GM12864 (cell line): ENCODE measurements around the gene ZNF83.
A peak's percentile ranks its signal among the peaks of the same experiment; 100 is the strongest.
"Not testable (repeated sequence)": the region's sequence is repeated elsewhere in the genome, so short reads cannot be mapped to it uniquely, and the experiment has no call there.

Experiments used
- DNase-seq: peaks from one replicate; pipeline ENCODE4 v3.0.0-alpha.2; 2011; ENCODE audit warnings: low read depth
- H3K4me3 ChIP-seq: 2 replicates; pipeline ENCODE4 v1.5.1; 2011; ENCODE audit warnings: mild to moderate bottlenecking, low read depth, low read length, control low read depth
- TF ChIP-seq, protein P1 (sequence below): IDR thresholded peaks from 2 replicates; pipeline ENCODE4 v1.5.1; 2011; ENCODE audit warnings: low read depth, mild to moderate bottlenecking, moderate library complexity, low read length, control low read depth, inconsistent platforms; ENCODE audit errors: missing control alignments

The ZNF83 gene

DNA sequence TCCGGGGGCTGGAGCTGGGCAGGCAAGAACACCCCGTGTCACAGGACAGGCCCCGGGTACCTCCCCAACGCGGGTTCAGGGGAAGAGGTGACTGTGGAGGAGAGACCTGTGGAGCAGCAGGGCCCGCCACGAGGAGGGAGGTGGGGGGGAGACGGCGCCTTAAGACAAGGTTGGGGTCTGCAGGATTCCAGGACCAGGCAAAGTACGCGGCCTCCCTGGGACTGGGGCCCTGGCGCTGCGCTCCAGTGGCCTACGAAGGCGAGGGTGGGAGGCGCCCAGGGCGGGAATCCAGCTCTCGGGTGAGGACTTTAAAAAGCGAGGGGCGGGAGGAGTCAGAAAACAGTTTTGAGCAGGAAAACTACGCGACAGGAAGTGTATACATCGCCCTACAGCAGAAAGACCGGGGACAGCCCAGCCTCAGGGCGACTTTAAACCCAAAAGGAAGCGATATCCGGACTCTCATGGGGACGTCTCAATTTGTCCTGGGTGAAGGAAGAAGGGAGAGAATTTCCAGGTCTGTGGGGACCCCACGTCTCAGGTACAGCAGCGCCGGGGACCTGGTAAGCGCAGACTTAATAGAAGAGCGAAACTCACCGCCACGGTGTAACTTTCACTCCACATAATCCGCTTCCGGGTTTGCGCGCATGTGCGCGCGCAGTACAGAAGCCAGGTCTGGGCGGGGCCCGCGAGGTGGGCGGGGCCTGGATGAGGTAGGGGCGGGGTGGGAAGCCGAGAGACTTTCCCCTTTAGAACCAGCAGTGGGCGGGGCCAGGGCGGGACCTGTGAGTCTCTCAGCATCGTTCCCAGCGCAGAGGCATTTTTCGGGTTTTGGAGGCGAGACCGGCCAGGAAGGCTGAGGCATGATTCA lies at the start of gene ZNF83:
Gene ZNF83 (minus strand): TSS at position 638 of the 868 bp plus-strand sequence.
- TF ChIP-seq, protein P1, sequence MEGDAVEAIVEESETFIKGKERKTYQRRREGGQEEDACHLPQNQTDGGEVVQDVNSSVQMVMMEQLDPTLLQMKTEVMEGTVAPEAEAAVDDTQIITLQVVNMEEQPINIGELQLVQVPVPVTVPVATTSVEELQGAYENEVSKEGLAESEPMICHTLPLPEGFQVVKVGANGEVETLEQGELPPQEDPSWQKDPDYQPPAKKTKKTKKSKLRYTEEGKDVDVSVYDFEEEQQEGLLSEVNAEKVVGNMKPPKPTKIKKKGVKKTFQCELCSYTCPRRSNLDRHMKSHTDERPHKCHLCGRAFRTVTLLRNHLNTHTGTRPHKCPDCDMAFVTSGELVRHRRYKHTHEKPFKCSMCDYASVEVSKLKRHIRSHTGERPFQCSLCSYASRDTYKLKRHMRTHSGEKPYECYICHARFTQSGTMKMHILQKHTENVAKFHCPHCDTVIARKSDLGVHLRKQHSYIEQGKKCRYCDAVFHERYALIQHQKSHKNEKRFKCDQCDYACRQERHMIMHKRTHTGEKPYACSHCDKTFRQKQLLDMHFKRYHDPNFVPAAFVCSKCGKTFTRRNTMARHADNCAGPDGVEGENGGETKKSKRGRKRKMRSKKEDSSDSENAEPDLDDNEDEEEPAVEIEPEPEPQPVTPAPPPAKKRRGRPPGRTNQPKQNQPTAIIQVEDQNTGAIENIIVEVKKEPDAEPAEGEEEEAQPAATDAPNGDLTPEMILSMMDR: no peak
- DNase-seq: peak; percentile 64
- H3K4me3 ChIP-seq: peak within 1 kb of the TSS; percentile 86

- DNase-seq: no peak
- H3K4me3 ChIP-seq: no peak overlapping the region
- TF ChIP-seq, protein P1: no peak
Measured at GRCh38 chr19:52687684-52688083, 49.5 kb upstream of the ZNF83 start.

DNA sequence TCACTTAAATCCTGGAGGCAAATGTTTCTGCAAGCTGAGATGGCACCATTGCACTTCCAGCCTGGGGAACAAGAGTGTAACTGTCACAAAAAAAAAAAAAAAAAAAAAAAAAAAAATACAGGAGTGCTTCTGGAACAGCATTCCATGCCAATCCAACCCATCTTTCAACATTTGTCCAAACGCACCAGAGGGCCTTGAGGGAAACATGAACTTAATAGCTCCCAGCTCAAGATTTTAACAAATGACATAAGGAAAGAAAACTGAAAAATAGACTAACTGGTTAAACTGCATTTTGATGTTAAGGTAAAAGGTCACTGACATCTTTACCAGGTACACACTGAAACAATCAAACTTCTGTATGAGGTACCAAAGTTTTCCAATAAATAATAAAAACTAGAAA lies 47.7 kb upstream of the ZNF83 start:
- TF ChIP-seq, protein P1: no peak
- H3K4me3 ChIP-seq: no peak overlapping the region
- DNase-seq: no peak

DNA sequence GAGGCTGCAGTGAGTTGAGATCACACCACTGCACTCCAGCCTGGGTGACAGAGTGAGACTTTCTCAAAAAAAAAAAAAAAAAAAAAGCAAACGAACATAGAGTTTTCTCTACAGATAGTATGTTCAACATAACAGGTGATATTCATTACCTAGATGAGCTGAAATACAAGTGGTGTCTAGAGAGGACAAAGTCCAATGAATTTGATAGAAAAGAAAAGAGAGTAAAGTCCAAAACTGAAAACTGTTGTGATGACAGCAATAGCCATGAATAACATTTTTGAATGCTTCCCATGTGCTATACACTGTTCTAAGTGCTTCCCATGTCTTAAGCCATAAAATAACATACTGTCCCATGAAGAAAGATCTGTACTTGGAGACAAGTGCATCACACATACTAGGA lies 43.1 kb upstream of the ZNF83 start:
- not testable (repeated sequence) for DNase-seq, H3K4me3 ChIP-seq

GRCh38 chr19:52679598-52679997 lies 41.4 kb upstream of the ZNF83 start:
- no peak overlapping the region for H3K4me3 ChIP-seq
- TF ChIP-seq, protein P1: no peak
- no peak for DNase-seq

- not testable (repeated sequence) for DNase-seq, H3K4me3 ChIP-seq
Measured at GRCh38 chr19:52675239-52675638, 37.1 kb upstream of the ZNF83 start.

- H3K4me3 ChIP-seq: no peak overlapping the region
- TF ChIP-seq, protein P1: no peak
- no peak for DNase-seq
Measured at GRCh38 chr19:52673014-52673413, 34.9 kb upstream of the ZNF83 start.

DNA sequence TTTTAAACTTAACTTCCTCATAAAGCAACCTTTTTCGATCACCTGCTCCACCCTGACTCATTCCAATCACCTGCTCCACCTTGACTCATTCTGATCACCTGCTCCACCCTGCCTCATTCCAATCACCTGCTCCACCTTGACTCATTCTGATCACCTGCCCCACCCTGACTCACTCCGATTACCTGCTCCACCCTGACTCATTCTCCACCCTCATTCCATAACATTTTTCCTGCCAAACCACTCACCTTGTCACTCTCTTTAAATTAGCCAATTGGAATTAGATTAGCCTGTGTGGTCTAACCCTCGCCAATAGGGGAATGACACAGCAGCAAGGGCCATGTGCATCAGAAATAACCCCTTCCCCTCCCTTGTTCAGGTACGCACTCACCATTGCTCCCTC lies 31.9 kb upstream of the ZNF83 start:
- DNase-seq: no peak
- TF ChIP-seq, protein P1: no peak
- no peak overlapping the region for H3K4me3 ChIP-seq
